Measurements from ENCODE around the gene TAF8. TPM values are rescaled to one million over a fixed set of nuclear protein-coding genes. Genes with fewer than 3 reads are reported as not detected.

The TAF8 gene
- total RNA-seq, 2 experiments from 2014 or later, result 30.1 to 34.7 TPM

- TF ChIP-seq, protein P1, sequence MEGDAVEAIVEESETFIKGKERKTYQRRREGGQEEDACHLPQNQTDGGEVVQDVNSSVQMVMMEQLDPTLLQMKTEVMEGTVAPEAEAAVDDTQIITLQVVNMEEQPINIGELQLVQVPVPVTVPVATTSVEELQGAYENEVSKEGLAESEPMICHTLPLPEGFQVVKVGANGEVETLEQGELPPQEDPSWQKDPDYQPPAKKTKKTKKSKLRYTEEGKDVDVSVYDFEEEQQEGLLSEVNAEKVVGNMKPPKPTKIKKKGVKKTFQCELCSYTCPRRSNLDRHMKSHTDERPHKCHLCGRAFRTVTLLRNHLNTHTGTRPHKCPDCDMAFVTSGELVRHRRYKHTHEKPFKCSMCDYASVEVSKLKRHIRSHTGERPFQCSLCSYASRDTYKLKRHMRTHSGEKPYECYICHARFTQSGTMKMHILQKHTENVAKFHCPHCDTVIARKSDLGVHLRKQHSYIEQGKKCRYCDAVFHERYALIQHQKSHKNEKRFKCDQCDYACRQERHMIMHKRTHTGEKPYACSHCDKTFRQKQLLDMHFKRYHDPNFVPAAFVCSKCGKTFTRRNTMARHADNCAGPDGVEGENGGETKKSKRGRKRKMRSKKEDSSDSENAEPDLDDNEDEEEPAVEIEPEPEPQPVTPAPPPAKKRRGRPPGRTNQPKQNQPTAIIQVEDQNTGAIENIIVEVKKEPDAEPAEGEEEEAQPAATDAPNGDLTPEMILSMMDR (IDR thresholded peaks at IDR 0.05), result no peak
- peak overlapping the region; percentile 43 for H3K4me3 Mint-ChIP-seq
- H3K9me3 ChIP-seq (ENCODE audit: control insufficient read depth in 1 of 2, insufficient read depth in 1 of 2, low read length in 2 of 2), result no peaks in the 10 kb centered on the region
- H3K4me1 ChIP-seq (ENCODE audit: insufficient read depth, low read length), result peaks cover 100% of the 10 kb centered on the region
- H3K27ac Mint-ChIP-seq, result peak overlapping the region; percentile 94
- H3K36me3 Mint-ChIP-seq (ENCODE audit: low read depth), result peaks cover 94% of the 10 kb centered on the region
- intact Hi-C loops (cut with DNase I, micrococcal nuclease), result loop anchor here in 1 of 2 experiments (5.0 kb wide), 1 partner anchor 48 kb away; no protein-coding TSS in a partner anchor
- ATAC-seq (ENCODE audit: poor library complexity) (no peak), DNase-seq (peak in 1 of 14 experiments; percentile 44)
- POLR2A ChIA-PET, result interaction anchor here (1.5 to 7.7 kb wide), 4 partner anchors 15 to 87 kb away, joined by 4 to 43 read pairs (median 6); no protein-coding TSS in a partner anchor
- no peak overlapping the region for H3K4me3 ChIP-seq (ENCODE audit: low read length)
- H3K9me3 Mint-ChIP-seq, result no peaks in the 10 kb centered on the region
- H3K36me3 ChIP-seq (ENCODE audit: insufficient read depth, low read length), result peaks cover 75% of the 10 kb centered on the region
- H3K27me3 ChIP-seq (ENCODE audit: control insufficient read depth in 1 of 2, insufficient read depth in 2 of 2, low read length in 2 of 2), result no peaks in the 10 kb centered on the region
- CTCF ChIA-PET, result interaction anchor here (0.9 to 1.7 kb wide), 3 partner anchors 14 to 218 kb away, joined by 3 to 7 read pairs (median 3); no protein-coding TSS in a partner anchor
- H3K4me1 Mint-ChIP-seq (ENCODE audit: low read depth), result peaks cover 94% of the 10 kb centered on the region
- H3K27ac ChIP-seq (ENCODE audit: low read depth in 1 of 2, low read length in 2 of 2), result peak overlapping the region in 1 of 2 donors; percentile 47
- no peaks in the 10 kb centered on the region for H3K27me3 Mint-ChIP-seq
These were observed 25.1 kb upstream of the TAF8 start for GRCh38 chr6:42025066-42025844.

DNA sequence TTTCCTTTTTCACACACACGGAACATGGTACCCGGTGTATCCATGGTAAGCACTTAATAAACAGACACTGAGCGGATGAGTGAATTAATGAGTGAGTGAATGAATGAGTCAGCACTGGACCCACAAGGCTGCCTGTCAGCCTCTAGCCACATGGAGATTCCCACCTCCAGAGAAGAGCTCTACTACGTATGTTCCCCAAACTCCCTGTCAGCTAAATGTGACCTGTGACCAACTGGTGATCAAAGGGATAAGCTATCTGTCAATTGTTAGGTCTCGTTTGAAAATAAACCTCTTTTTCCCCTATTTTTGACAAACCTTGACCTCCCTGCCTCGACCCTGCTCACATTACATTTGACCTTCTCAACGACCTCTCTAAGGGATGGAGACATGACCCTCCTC lies 24.5 kb upstream of the TAF8 start:
- no peaks in the 10 kb centered on the region for H3K9me3 ChIP-seq (ENCODE audit: control insufficient read depth in 1 of 2, insufficient read depth in 1 of 2, low read length in 2 of 2)
- ChIA-PET POLR2A (interaction anchor here (0.6 to 7.7 kb wide), 5 partner anchors 9 to 87 kb away, joined by 3 to 43 read pairs (median 6); no protein-coding TSS in a partner anchor), CTCF (interaction anchor here (0.9 to 1.7 kb wide), 3 partner anchors 18 to 218 kb away, joined by 3 to 7 read pairs (median 3); no protein-coding TSS in a partner anchor)
- DNase-seq (peak in 1 of 14 experiments; percentile 45), ATAC-seq (ENCODE audit: poor library complexity) (no peak)
- H3K27me3 ChIP-seq (ENCODE audit: control insufficient read depth in 1 of 2, insufficient read depth in 2 of 2, low read length in 2 of 2), result no peaks in the 10 kb centered on the region
- Mint-ChIP-seq H3K9me3 (no peaks in the 10 kb centered on the region), H3K36me3 (ENCODE audit: low read depth) (peaks cover 94% of the 10 kb centered on the region), H3K27ac (peak overlapping the region; percentile 94), H3K4me3 (peak overlapping the region; percentile 43), H3K4me1 (ENCODE audit: low read depth) (peaks cover 94% of the 10 kb centered on the region), H3K27me3 (no peaks in the 10 kb centered on the region)
- intact Hi-C loops (cut with DNase I, micrococcal nuclease), result loop anchor here in 1 of 2 experiments (5.0 kb wide), 1 partner anchor 49 kb away; no protein-coding TSS in a partner anchor
- H3K4me3 ChIP-seq (ENCODE audit: low read length), result no peak overlapping the region
- peak overlapping the region; percentile 23 to 47 for H3K27ac ChIP-seq (ENCODE audit: low read depth in 1 of 2, low read length in 2 of 2)
- peaks cover 75% of the 10 kb centered on the region for H3K36me3 ChIP-seq (ENCODE audit: insufficient read depth, low read length)
- TF ChIP-seq, protein P1 (IDR thresholded peaks at IDR 0.05), result no peak
- peaks cover 100% of the 10 kb centered on the region for H3K4me1 ChIP-seq (ENCODE audit: insufficient read depth, low read length)

GRCh38 chr6:42026540-42026939 lies 23.8 kb upstream of the TAF8 start:
- H3K4me3 ChIP-seq (ENCODE audit: low read length), result no peak overlapping the region
- H3K4me3 Mint-ChIP-seq, result peak overlapping the region; percentile 74
- H3K4me1 ChIP-seq (ENCODE audit: insufficient read depth, low read length), result peaks cover 99% of the 10 kb centered on the region
- H3K27me3 Mint-ChIP-seq, result no peaks in the 10 kb centered on the region
- TF ChIP-seq, protein P1 (IDR thresholded peaks at IDR 0.05), result no peak
- H3K36me3 Mint-ChIP-seq (ENCODE audit: low read depth), result peaks cover 94% of the 10 kb centered on the region
- intact Hi-C loops (cut with DNase I, micrococcal nuclease), result loop anchor here in 1 of 2 experiments (5.0 kb wide), 1 partner anchor 49 kb away; no protein-coding TSS in a partner anchor
- peak overlapping the region; percentile 23 to 47 for H3K27ac ChIP-seq (ENCODE audit: low read depth in 1 of 2, low read length in 2 of 2)
- DNase-seq (peak in 1 of 14 experiments; percentile 47), ATAC-seq (ENCODE audit: poor library complexity) (no peak)
- peaks cover 94% of the 10 kb centered on the region for H3K4me1 Mint-ChIP-seq (ENCODE audit: low read depth)
- H3K9me3 Mint-ChIP-seq, result no peaks in the 10 kb centered on the region
- H3K36me3 ChIP-seq (ENCODE audit: insufficient read depth, low read length), result peaks cover 74% of the 10 kb centered on the region
- H3K27ac Mint-ChIP-seq, result peak overlapping the region; percentile 94
- CTCF ChIA-PET, result interaction anchor here (1.2 kb wide), 1 partner anchor 77 kb away, joined by 3 read pairs; no protein-coding TSS in a partner anchor
- no peaks in the 10 kb centered on the region for H3K9me3 ChIP-seq (ENCODE audit: control insufficient read depth in 1 of 2, insufficient read depth in 1 of 2, low read length in 2 of 2)
- POLR2A ChIA-PET, result interaction anchor here (0.6 to 7.7 kb wide), 5 partner anchors 9 to 88 kb away, joined by 3 to 43 read pairs (median 6); no protein-coding TSS in a partner anchor
- no peaks in the 10 kb centered on the region for H3K27me3 ChIP-seq (ENCODE audit: control insufficient read depth in 1 of 2, insufficient read depth in 2 of 2, low read length in 2 of 2)
